RKO (cell line): ENCODE data around the gene CAPN14.

ENCODE experiments used
- DNase-seq: peaks from one replicate; pipeline ENCODE4 v3.0.0-alpha.2; 2016; ENCODE audit warnings: low spot score

Gene CAPN14

GRCh38 chr2:31226266-31226665, 9.0 kb upstream of the CAPN14 start:
- no peak for DNase-seq

GRCh38 chr2:31223749-31224148, 6.4 kb upstream of the CAPN14 start:
- no peak for DNase-seq

- no peak for DNase-seq
Observed at GRCh38 chr2:31223026-31223425, 5.7 kb upstream of the CAPN14 start.

- DNase-seq = no peak
Observed at GRCh38 chr2:31222071-31222470, 4.8 kb upstream of the CAPN14 start.

- DNase-seq = no peak
Observed at GRCh38 chr2:31221544-31221943, 4.2 kb upstream of the CAPN14 start.

- no peak for DNase-seq
Observed at GRCh38 chr2:31219131-31219969, 2.0 kb upstream of the CAPN14 start.

- no peak for DNase-seq
Observed at GRCh38 chr2:31216734-31217133, 581 bp downstream of the CAPN14 start.

- no peak for DNase-seq
Observed at GRCh38 chr2:31214444-31214915, 2.8 kb downstream of the CAPN14 start.

- no peak for DNase-seq
Observed at GRCh38 chr2:31213601-31214443, 3.5 kb downstream of the CAPN14 start.

GRCh38 chr2:31212659-31213600, 4.4 kb downstream of the CAPN14 start:
- DNase-seq = no peak

GRCh38 chr2:31208240-31208639, 9.1 kb downstream of the CAPN14 start:
- no peak for DNase-seq

- DNase-seq = no peak
Observed at GRCh38 chr2:31207790-31208189, 9.5 kb downstream of the CAPN14 start.

GRCh38 chr2:31205613-31206012, 11.7 kb downstream of the CAPN14 start:
- DNase-seq = no peak

GRCh38 chr2:31205186-31205585, 12.1 kb downstream of the CAPN14 start:
- no peak for DNase-seq

GRCh38 chr2:31204783-31205182, 12.5 kb downstream of the CAPN14 start:
- no peak for DNase-seq

GRCh38 chr2:31203916-31204315, 13.4 kb downstream of the CAPN14 start:
- no peak for DNase-seq

- DNase-seq = no peak
Observed at GRCh38 chr2:31202833-31203232, 14.5 kb downstream of the CAPN14 start.

- DNase-seq = no peak
Observed at GRCh38 chr2:31202041-31202440, 15.3 kb downstream of the CAPN14 start.

- DNase-seq = no peak
Observed at GRCh38 chr2:31200972-31201371, 16.3 kb downstream of the CAPN14 start.

- no peak for DNase-seq
Observed at GRCh38 chr2:31199206-31199605, 18.1 kb downstream of the CAPN14 start.

- no peak for DNase-seq
Observed at GRCh38 chr2:31197669-31198068, 19.6 kb downstream of the CAPN14 start.

- DNase-seq = no peak
Observed at GRCh38 chr2:31197166-31197565, 20.1 kb downstream of the CAPN14 start.
